Measurements from ENCODE around the gene LASP1. TPM values are rescaled to one million over a fixed set of nuclear protein-coding genes. Genes with fewer than 3 reads are reported as not detected.

The LASP1 gene
- total and polyA plus RNA-seq, 4 donors: 65.5 to 140 (median 82.0) TPM

GRCh38 chr17:38917259-38917658, 47.4 kb downstream of the LASP1 start:
- 92 to 99% methylated on average over 3 of the region's 3 CpGs for WGBS, 2 donors
- peaks cover 0 to 66% (median 32%) of the 10 kb centered on the region in 4 donors for H3K36me3 ChIP-seq (ENCODE audit: control insufficient read depth in 4 of 4, insufficient read depth in 4 of 4, low read length in 4 of 4)
- DNase-seq: no peak

GRCh38 chr17:38918129-38918913, 48.5 kb downstream of the LASP1 start:
- TF ChIP-seq CTCF (IDR thresholded peaks at IDR 0.05; ENCODE audit: control extremely low read depth, extremely low read depth): no peak
- Histone ChIP-seq H3K4me1 (ENCODE audit: control insufficient read depth in 5 of 5, insufficient read depth in 5 of 5, low read length in 5 of 5) (peaks cover 3 to 16% (median 6%) of the 10 kb centered on the region in 5 donors), H3K9me3 (ENCODE audit: control insufficient read depth in 4 of 4, insufficient read depth in 3 of 4, low read length in 3 of 4) (no peaks in the 10 kb centered on the region), H3K36me3 (ENCODE audit: control insufficient read depth in 4 of 4, insufficient read depth in 4 of 4, low read length in 4 of 4) (peaks cover 0 to 62% (median 32%) of the 10 kb centered on the region in 4 donors), H3K27ac (ENCODE audit: low read depth in 1 of 2, low read length in 1 of 2) (peak overlapping the region in 1 of 2 donors; percentile 15), H3K4me3 (no peak overlapping the region), H3K9ac (ENCODE audit: insufficient read depth in 1 of 2, low read length in 2 of 2) (no peak overlapping the region), H3K27me3 (ENCODE audit: control insufficient read depth in 3 of 3, insufficient read depth in 3 of 3, low read length in 2 of 3) (no peaks in the 10 kb centered on the region)
- DNase-seq (no peak), ATAC-seq (ENCODE audit: insufficient read depth, low FRiP score) (no peak)
- 83 to 87% methylated on average over 37 of the region's 37 CpGs for WGBS, 2 donors

More at GRCh38 chr17:38917259-38917658, 47.4 kb downstream of the LASP1 start:
- Histone ChIP-seq H3K4me1 (ENCODE audit: control insufficient read depth in 5 of 5, insufficient read depth in 5 of 5, low read length in 5 of 5) (peaks cover 0 to 22% (median 3%) of the 10 kb centered on the region in 5 donors), H3K27me3 (ENCODE audit: control insufficient read depth in 3 of 3, insufficient read depth in 3 of 3, low read length in 2 of 3) (no peaks in the 10 kb centered on the region), H3K27ac (ENCODE audit: low read depth in 1 of 2, low read length in 1 of 2) (peak overlapping the region in 1 of 2 donors; percentile 32), H3K9me3 (ENCODE audit: control insufficient read depth in 4 of 4, insufficient read depth in 3 of 4, low read length in 3 of 4) (no peaks in the 10 kb centered on the region), H3K4me3 (no peak overlapping the region), H3K9ac (ENCODE audit: insufficient read depth in 1 of 2, low read length in 2 of 2) (no peak overlapping the region)
- no peak for TF ChIP-seq CTCF (IDR thresholded peaks at IDR 0.05; ENCODE audit: control extremely low read depth, extremely low read depth)
- no peak for ATAC-seq (ENCODE audit: insufficient read depth, low FRiP score)

DNA sequence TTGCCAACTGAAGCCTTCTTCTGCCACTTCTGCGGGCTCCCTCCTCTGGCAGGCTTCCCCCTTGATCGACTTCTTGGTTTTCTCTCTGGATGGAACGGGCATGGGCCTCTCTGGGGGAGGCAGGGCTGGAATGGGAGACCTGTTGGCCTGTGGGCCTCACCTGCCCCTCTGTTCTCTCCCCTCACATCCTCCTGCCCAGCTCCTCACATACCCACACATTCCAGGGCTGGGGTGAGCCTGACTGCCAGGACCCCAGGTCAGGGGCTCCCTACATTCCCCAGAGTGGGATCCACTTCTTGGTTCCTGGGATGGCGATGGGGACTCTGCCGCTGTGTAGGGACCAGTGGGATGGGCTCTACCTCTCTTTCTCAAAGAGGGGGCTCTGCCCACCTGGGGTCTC, 49.1 kb downstream of the LASP1 start:
- no peak overlapping the region for H3K4me3 ChIP-seq
- no peak for DNase-seq
- no peaks in the 10 kb centered on the region for H3K9me3 ChIP-seq (ENCODE audit: control insufficient read depth in 4 of 4, insufficient read depth in 3 of 4, low read length in 3 of 4)
- peaks cover 0 to 60% (median 32%) of the 10 kb centered on the region in 4 donors for H3K36me3 ChIP-seq (ENCODE audit: control insufficient read depth in 4 of 4, insufficient read depth in 4 of 4, low read length in 4 of 4)
- no peak overlapping the region for H3K27ac ChIP-seq (ENCODE audit: low read depth in 1 of 2, low read length in 1 of 2)
- TF ChIP-seq CTCF (IDR thresholded peaks at IDR 0.05; ENCODE audit: control extremely low read depth, extremely low read depth): no peak
- 90 to 91% methylated on average over 5 of the region's 5 CpGs for WGBS, 2 donors
- no peak for ATAC-seq (ENCODE audit: insufficient read depth, low FRiP score)
- peaks cover 3 to 16% (median 6%) of the 10 kb centered on the region in 5 donors for H3K4me1 ChIP-seq (ENCODE audit: control insufficient read depth in 5 of 5, insufficient read depth in 5 of 5, low read length in 5 of 5)
- H3K27me3 ChIP-seq (ENCODE audit: control insufficient read depth in 3 of 3, insufficient read depth in 3 of 3, low read length in 2 of 3): no peaks in the 10 kb centered on the region
- no peak overlapping the region for H3K9ac ChIP-seq (ENCODE audit: insufficient read depth in 1 of 2, low read length in 2 of 2)

Measured in lung (tissue), 12 donors.